ENCODE data around the gene GCNT1.

Gene GCNT1

GRCh38 chr9:76534026-76534425, 75.0 kb downstream of the GCNT1 start:
- no peak for DNase-seq (ENCODE audit: low spot score)

- DNase-seq (ENCODE audit: low spot score) = no peak
Measured at GRCh38 chr9:76537150-76537646, 78.2 kb downstream of the GCNT1 start.

GRCh38 chr9:76539180-76539579, 80.2 kb downstream of the GCNT1 start:
- DNase-seq (ENCODE audit: low spot score) = no peak

GRCh38 chr9:76542360-76542759, 83.4 kb downstream of the GCNT1 start:
- peak; percentile 28 for DNase-seq (ENCODE audit: low spot score)

GRCh38 chr9:76545191-76545590, 86.2 kb downstream of the GCNT1 start:
- DNase-seq (ENCODE audit: low spot score) = no peak

GRCh38 chr9:76552181-76552580, 93.2 kb downstream of the GCNT1 start:
- no peak for DNase-seq (ENCODE audit: low spot score)

- DNase-seq (ENCODE audit: low spot score) = no peak
Measured at GRCh38 chr9:76552751-76553455, 93.9 kb downstream of the GCNT1 start.

- no peak for DNase-seq (ENCODE audit: low spot score)
Measured at GRCh38 chr9:76553680-76554079, 94.7 kb downstream of the GCNT1 start.
